ENCODE results near the gene YTHDF1. TPM values are rescaled to one million over a fixed set of nuclear protein-coding genes. Genes with fewer than 3 reads are reported as not detected.

YTHDF1 gene
- total RNA-seq, 4 donors from 2014 or later, result 20.9 to 24.3 (median 21.8) TPM

- TF ChIP-seq, protein P1, sequence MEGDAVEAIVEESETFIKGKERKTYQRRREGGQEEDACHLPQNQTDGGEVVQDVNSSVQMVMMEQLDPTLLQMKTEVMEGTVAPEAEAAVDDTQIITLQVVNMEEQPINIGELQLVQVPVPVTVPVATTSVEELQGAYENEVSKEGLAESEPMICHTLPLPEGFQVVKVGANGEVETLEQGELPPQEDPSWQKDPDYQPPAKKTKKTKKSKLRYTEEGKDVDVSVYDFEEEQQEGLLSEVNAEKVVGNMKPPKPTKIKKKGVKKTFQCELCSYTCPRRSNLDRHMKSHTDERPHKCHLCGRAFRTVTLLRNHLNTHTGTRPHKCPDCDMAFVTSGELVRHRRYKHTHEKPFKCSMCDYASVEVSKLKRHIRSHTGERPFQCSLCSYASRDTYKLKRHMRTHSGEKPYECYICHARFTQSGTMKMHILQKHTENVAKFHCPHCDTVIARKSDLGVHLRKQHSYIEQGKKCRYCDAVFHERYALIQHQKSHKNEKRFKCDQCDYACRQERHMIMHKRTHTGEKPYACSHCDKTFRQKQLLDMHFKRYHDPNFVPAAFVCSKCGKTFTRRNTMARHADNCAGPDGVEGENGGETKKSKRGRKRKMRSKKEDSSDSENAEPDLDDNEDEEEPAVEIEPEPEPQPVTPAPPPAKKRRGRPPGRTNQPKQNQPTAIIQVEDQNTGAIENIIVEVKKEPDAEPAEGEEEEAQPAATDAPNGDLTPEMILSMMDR (IDR thresholded peaks at IDR 0.05; ENCODE audit: low read depth), result no peak
Observed at GRCh38 chr20:63176034-63176426, 39.9 kb downstream of the YTHDF1 start.

DNA sequence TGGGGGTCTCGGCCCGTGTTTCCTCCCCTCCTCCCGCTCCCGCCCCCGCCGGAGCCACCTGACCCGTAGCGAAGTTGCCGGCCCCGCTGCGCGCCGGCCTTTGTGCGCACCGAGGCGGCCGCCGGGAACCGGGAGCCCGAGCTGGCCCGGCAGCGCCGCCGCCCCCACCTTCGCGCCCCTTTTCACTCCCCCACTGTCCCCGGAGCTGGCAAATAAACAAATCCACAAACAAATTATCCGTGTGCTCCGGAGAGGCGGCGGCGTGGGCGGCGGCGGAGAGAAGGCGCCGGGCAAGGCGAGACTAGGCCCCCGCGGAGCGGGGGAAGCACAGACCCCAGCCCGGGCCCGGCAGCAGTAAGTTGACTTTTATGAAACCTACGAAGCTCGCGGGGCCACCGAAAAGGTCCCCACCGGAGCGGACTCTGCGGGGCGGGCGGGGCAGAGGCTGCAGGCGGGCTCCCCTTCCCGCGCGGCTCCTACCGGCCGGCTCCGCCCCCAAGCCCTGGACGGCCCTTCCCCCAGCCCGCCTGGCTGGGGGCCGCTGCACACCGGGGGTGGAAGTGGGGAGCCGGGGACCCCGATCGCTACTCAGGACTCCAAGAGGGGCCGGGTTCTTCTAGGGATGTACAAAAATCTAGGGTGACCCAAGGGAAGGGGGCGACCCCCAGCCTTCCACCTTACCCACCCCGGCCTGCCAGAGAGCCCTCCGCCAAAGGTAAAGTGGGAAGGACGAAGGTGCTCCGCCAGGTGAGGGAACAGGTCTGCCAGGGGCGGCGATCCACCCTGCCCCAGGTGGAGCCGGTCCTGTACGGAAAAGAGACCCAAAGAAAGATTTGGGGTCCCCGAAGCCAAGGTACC, 40.7 kb downstream of the YTHDF1 start:
- TF ChIP-seq, protein P1 (IDR thresholded peaks at IDR 0.05; ENCODE audit: low read depth), result no peak

- TF ChIP-seq, protein P1 (IDR thresholded peaks at IDR 0.05; ENCODE audit: low read depth), result no peak
Observed at GRCh38 chr20:63174309-63175037, 41.5 kb downstream of the YTHDF1 start.

GRCh38 chr20:63173552-63174191, 42.3 kb downstream of the YTHDF1 start:
- TF ChIP-seq, protein P1 (IDR thresholded peaks at IDR 0.05; ENCODE audit: low read depth), result no peak

GRCh38 chr20:63172726-63173125, 43.2 kb downstream of the YTHDF1 start:
- TF ChIP-seq, protein P1 (IDR thresholded peaks at IDR 0.05; ENCODE audit: low read depth), result no peak

DNA sequence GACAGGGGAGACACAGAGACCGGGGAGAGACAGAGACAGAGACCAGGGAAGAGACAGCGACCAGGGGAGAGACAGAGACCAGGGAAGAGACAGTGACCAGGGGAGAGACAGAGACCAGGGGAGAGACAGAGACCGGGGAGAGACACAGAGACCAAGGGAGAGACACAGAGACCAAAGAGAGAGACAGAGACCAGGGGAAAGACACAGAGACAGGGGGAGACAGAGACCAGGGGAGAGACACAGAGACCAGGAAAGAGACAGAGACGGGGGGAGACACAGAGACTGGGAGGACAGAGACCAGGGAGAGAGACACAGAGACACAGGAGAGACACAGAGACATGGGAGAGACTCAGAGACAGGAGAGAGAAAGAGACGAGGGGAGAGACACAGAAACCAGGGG, 43.9 kb downstream of the YTHDF1 start:
- TF ChIP-seq, protein P1 (IDR thresholded peaks at IDR 0.05; ENCODE audit: low read depth), result no peak

DNA sequence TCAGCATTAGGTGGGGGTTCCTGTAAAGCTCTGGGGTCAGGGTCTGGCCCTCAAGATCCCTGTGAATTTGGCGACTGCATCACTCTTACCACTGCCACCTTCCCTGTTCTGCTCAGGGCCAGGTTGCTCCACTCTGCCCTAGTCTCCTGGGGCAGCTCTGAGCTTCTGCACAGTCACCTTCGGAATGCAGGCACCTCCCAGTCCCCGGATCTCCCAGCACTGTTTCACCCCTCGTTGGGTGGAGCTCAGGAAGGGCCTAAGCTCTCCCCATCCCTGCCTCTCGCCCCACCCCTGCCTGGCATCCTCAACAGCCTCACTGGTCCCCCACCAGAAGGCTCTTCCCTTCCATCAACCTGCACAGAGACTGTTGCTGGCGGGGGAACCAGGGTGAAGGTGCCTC, 46.2 kb downstream of the YTHDF1 start:
- TF ChIP-seq, protein P1 (IDR thresholded peaks at IDR 0.05; ENCODE audit: low read depth), result no peak

Measured in subcutaneous adipose tissue (tissue), 4 donors.